Right atrium auricular region (tissue), 2 donors: ENCODE results near the gene PDZRN3. TPM values are rescaled to one million over a fixed set of nuclear protein-coding genes. Genes with fewer than 3 reads are reported as not detected.

Experiments
- DNase-seq: peaks from one replicate; pipeline ENCODE4 v3.0.0-alpha.2; 2019; ENCODE audit warnings: low spot score
- H3K27ac ChIP-seq, 2 donors: fragments of 200-600 bp; sonication (generic); 1 replicate in 1 of 2; 2 replicates in 1 of 2; pipeline ENCODE4 v1.5.1; 2016 to 2019
- H3K27me3 ChIP-seq, 2 donors: fragments of 200-600 bp; sonication (generic); one replicate each; pipeline versions ENCODE4 v1.5.1 to v1.6.0; 2017 to 2019
- H3K36me3 ChIP-seq: fragments of 200-600 bp; sonication (generic); one replicate; pipeline ENCODE4 v1.5.1; 2016
- H3K4me1 ChIP-seq, 2 donors: fragments of 200-600 bp; sonication (generic); one replicate each; pipeline versions ENCODE4 v1.5.1 to v1.6.0; 2017 to 2019
- H3K4me3 ChIP-seq, 2 donors: fragments of 200-600 bp; sonication (generic); 1 replicate in 1 of 2; 2 replicates in 1 of 2; pipeline ENCODE4 v1.5.1; 2017 to 2019; ENCODE audit warnings: mild to moderate bottlenecking in 1 of 2, moderate library complexity in 1 of 2
- H3K9me3 ChIP-seq, 2 donors: fragments of 200-600 bp; sonication (generic); one replicate each; pipeline ENCODE4 v1.5.1; 2019
- total RNA-seq, 2 donors: library from RNA; depleted of rRNA; stranded (reverse); fragments of >200 nt; gene quantifications; one replicate each; pipeline ENCODE4 v1.1.0, GENCODE V29; 2016
- TF ChIP-seq, protein P1 (sequence below), 2 donors: fragments of 200-600 bp; sonication (generic); IDR thresholded peaks; one replicate each; pipeline ENCODE4 v1.5.1; 2019; ENCODE audit warnings: antibody characterized with exemption in 2 of 2

Gene PDZRN3
- total RNA-seq, 2 donors from 2014 or later, result 66.8 to 87.4 TPM

DNA sequence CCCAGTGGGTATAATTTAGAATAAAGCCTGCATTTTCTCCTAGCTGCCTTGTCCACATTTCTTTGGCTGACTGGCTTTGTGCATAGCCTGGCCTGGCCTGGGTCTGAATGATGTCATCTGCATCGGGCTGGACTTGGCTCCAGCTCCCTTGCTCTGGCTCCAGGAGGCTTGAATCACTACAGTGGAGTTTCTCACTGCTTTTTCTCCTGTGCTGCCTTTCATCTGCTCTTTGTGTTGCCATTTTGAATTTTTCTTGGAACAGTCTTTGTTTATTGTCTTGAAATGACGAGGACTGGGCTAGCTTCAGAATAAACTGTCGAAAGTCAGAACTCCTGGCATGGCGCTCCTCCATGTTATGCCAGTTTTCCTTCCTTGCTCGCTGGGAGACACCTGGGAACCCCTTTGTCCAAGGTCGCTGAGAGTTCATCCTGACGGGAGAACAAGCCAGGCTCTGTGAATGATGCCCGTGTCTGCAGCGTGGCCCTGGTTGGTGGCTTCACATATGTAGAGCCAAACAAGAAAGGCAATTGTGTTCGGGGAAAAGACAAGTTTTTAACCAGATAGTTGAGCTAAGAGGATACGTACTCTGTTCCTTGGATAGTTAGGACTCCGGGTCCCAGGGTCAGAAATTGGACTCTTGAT lies 258.9 kb downstream of the PDZRN3 start:
- Histone ChIP-seq H3K4me3 (no peak overlapping the region), H3K27me3 (no peaks in the 10 kb centered on the region), H3K36me3 (no peaks in the 10 kb centered on the region), H3K27ac (peak overlapping the region in 1 of 2 donors; percentile 15), H3K4me1 (no peaks in the 10 kb centered on the region), H3K9me3 (no peaks in the 10 kb centered on the region)
- TF ChIP-seq, protein P1, sequence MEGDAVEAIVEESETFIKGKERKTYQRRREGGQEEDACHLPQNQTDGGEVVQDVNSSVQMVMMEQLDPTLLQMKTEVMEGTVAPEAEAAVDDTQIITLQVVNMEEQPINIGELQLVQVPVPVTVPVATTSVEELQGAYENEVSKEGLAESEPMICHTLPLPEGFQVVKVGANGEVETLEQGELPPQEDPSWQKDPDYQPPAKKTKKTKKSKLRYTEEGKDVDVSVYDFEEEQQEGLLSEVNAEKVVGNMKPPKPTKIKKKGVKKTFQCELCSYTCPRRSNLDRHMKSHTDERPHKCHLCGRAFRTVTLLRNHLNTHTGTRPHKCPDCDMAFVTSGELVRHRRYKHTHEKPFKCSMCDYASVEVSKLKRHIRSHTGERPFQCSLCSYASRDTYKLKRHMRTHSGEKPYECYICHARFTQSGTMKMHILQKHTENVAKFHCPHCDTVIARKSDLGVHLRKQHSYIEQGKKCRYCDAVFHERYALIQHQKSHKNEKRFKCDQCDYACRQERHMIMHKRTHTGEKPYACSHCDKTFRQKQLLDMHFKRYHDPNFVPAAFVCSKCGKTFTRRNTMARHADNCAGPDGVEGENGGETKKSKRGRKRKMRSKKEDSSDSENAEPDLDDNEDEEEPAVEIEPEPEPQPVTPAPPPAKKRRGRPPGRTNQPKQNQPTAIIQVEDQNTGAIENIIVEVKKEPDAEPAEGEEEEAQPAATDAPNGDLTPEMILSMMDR (IDR thresholded peaks at IDR 0.05), result no peak
- peak; percentile 77 for DNase-seq

DNA sequence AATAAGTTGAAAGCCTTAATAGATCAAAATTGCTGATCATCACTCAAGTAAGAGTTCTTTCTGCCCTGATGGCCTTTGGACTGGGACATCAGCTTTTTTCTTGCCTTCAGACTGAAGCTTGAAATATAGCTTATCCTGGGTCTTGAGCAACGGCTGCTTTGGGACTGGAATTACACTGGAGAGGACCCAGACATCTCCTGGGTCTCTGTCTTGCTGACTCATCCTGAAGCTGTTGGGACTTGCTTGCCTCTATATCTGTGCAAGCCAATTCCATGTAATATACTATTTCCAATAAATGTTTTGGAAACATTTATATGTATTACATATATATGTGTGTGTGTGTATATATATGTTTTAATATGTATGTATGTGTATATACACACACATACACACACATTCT lies 260.2 kb downstream of the PDZRN3 start:
- DNase-seq, result no peak
- peaks cover 0 to 2% of the 10 kb centered on the region in 2 donors for H3K9me3 ChIP-seq
- no peaks in the 10 kb centered on the region for H3K27me3 ChIP-seq
- H3K36me3 ChIP-seq, result no peaks in the 10 kb centered on the region
- TF ChIP-seq, protein P1 (IDR thresholded peaks at IDR 0.05), result no peak
- no peaks in the 10 kb centered on the region for H3K4me1 ChIP-seq
- H3K4me3 ChIP-seq, result no peak overlapping the region
- H3K27ac ChIP-seq, result no peak overlapping the region

DNA sequence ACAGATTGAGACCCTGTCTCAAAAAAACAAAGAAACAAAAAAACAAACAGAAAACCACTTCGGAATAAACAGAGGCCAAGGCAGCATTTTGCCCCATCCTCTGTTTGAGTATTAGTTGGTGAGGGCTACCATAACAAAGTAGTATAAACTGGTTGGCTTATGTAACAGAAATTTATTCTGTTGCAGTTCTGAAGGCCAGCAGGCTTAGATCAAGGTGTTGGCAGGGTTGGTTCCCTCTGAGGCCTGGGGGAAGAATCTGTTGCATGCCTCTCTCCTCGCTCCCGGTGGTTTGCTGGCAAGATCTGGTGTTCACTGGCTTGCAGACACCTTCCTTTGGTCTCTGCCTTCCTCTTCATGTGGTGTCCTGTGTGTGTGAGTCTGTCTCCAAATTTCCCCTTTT lies 261.6 kb downstream of the PDZRN3 start:
- Histone ChIP-seq H3K27me3 (no peaks in the 10 kb centered on the region), H3K9me3 (peaks cover 0 to 9% of the 10 kb centered on the region in 2 donors), H3K36me3 (no peaks in the 10 kb centered on the region), H3K4me3 (no peak overlapping the region), H3K27ac (no peak overlapping the region), H3K4me1 (no peaks in the 10 kb centered on the region)
- DNase-seq, result no peak
- TF ChIP-seq, protein P1 (IDR thresholded peaks at IDR 0.05), result no peak

DNA sequence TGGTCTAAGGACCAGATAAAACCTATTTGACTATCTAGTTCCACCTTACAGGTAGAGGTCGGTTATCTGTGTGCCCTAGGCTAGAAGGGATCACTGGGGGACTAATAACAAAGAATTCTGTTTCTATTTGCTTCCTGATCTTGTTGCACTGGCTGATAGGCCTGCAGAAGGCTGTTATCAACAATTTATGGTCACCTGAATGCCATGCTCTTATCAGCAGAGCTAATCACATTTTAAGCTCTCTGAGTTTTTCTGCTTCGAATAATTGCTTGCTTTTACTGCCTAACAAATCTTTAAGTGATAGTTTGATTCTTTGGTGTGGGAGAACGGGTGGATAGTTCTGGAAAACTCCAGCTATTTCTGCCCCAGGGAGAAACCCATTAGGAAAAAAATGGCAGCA lies 263.1 kb downstream of the PDZRN3 start:
- Histone ChIP-seq H3K27ac (no peak overlapping the region), H3K9me3 (peaks cover 0 to 9% of the 10 kb centered on the region in 2 donors), H3K27me3 (no peaks in the 10 kb centered on the region), H3K36me3 (no peaks in the 10 kb centered on the region), H3K4me3 (no peak overlapping the region), H3K4me1 (no peaks in the 10 kb centered on the region)
- DNase-seq, result no peak
- TF ChIP-seq, protein P1 (IDR thresholded peaks at IDR 0.05), result no peak

DNA sequence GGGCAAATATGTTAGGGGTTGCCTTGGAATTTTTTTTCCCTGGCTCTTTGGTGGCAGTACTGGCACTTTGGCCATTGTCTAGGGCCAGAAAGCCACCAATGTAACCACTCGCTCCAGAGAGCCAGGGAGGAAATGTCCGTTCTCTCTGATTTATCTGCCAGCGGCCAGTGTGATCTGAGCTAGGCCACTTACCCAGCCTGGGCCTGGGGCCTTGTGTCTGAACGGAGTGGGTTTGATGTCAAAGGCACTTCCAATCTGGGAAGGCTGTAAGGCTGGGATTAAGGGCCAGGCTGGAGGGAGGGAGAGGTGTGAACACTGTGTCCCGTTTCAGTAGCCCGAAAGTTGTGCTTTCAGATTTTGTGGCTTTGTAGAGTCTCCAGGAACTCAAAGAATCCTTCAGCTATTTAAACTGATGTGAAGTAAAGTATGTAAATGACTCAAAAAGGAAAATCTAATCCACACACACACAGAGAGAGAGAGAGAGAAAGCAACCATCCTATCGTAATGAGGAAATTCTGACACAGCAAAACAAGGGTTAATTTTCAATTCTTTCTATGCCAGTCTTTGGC lies 271.0 kb downstream of the PDZRN3 start:
- TF ChIP-seq, protein P1 (IDR thresholded peaks at IDR 0.05), result no peak
- no peaks in the 10 kb centered on the region for H3K36me3 ChIP-seq
- no peak for DNase-seq
- peak overlapping the region in 1 of 2 donors; percentile 13 for H3K27ac ChIP-seq
- no peaks in the 10 kb centered on the region for H3K9me3 ChIP-seq
- peaks cover 0 to 25% of the 10 kb centered on the region in 2 donors for H3K4me1 ChIP-seq
- no peaks in the 10 kb centered on the region for H3K27me3 ChIP-seq
- no peak overlapping the region for H3K4me3 ChIP-seq
